Activated effector memory CD4-positive, alpha-beta T cell treated with anti-CD3 and anti-CD28 coated beads, Interleukin-2, amount 50 U/mL, for 16 hours (primary cell): Measurements from ENCODE around the gene TNFRSF8.
"Not testable (repeated sequence)": the region's sequence is repeated elsewhere in the genome, so short reads cannot be mapped to it uniquely, and the experiment has no call there.

Experiments used
- DNase-seq: peaks from one replicate; pipeline ENCODE4 v3.0.0-alpha.2; 2020

TNFRSF8 gene

GRCh38 chr1:12039164-12039525, 24.0 kb upstream of the TNFRSF8 start:
- no peak for DNase-seq

DNA sequence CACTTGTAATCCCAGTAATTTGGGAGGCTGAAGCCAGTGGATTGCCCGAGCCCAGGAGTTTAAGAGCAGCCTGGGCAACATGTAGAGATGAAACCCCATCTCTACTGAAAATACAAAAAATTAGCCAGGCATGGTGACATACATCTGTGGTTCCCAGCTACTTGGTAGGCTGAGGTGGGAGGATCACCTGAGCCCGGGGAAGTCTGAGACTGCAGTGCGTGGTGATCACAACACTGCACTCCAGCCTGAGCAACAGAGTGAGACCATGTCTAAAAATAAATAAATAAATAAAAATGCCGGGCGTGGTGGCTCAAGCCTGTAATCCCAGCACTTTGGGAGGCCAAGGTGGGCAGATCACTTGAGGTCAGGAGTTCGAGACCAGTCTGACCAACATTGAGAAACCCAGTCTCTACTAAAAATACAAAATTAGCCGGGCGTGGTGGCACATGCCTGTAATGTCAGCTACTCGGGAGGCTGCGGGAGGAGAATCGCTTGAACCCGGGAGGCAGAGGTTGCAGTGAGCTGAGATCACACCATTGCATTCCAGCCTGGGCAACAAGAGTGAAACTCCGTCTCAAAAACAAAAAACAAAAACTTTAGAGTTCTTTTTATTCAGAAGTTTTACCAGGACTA, 23.2 kb upstream of the TNFRSF8 start:
- DNase-seq: not testable (repeated sequence)

DNA sequence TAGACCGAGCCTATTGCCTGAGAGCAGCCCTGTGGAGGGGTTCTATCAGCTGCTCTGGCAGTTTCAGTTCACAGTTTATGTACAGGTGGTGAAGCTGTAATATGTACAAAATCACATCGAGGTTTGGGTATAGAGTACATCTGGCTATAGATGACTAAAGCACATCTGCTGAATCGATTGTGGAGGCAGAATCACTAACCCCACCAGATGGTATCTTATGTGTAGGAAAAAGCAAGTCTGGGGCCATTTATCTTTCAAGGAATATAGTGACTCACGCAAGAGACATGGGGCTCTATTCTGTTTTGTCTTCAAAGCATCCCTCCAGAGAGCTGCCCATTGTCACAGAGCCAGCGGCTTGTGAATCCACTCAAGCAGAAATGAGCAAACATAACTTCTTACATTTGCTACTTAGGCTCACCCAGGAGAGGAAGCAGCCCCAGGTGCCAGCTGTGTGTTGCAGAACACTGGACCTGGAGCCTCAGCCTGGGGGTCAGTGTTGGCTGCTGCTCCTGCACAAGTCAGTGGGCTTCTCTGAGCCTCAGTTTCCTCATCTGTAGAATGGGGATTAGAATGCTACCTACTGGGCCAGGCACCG, 22.5 kb upstream of the TNFRSF8 start:
- DNase-seq: no peak

- DNase-seq: not testable (repeated sequence)
Observed at GRCh38 chr1:12044187-12044877, 18.8 kb upstream of the TNFRSF8 start.

DNA sequence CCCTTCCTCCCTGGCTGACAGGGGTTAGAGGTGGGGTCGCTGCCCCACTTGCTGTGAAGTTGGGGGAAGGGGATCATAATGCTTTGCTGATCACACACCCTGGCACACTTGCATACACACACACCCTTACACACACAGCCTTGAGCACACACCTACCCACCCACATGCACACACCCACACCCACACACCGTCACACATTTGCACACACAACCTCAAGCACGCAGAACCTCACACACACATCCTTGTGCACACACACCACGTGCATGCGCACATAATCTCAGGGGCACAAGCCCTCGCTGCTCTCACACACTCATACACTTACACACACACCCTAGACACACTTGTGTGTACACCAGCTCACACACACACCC, 16.4 kb upstream of the TNFRSF8 start:
- no peak for DNase-seq

GRCh38 chr1:12047120-12047876, 15.8 kb upstream of the TNFRSF8 start:
- peak; percentile 82 for DNase-seq

DNA sequence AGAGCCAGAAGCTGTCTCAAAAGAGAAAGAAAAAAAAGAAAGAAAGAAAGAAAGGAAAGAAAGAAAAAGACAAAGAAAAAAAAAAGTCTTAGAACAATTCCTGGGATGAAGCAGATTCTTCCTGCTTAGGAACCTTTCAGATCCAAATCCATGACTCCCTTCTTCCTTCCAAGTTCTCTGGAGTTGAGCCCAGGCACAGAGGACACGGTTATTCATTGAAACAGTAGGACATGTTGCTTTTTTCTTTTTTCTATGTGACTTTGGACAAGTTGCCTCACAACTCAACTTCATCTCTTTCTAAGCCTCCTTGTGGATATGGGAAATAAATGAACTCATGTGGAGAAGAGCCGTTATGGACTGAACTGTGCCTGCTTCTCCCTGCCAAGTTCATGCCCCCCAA, 14.7 kb upstream of the TNFRSF8 start:
- no peak for DNase-seq

DNA sequence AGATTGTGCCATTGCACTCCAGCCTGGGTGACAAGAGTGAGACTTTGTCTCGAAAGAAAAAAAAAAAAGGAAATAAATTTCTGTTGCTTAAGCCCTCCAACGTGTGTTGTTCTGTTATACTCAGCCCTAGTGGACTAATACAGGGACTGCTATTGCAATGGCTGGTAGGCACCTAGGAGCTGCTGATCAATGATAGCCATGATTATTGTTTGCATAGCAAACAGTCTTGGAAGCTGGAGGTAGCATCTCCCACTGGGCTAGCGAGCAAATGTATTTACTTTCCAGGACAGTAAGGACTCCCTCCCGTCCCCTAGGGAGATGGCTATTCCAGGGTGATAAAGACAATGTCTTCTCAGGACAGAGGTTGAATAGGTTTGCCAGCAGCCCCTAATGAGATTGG, 13.5 kb upstream of the TNFRSF8 start:
- no peak for DNase-seq

GRCh38 chr1:12051361-12051760, 11.7 kb upstream of the TNFRSF8 start:
- no peak for DNase-seq

DNA sequence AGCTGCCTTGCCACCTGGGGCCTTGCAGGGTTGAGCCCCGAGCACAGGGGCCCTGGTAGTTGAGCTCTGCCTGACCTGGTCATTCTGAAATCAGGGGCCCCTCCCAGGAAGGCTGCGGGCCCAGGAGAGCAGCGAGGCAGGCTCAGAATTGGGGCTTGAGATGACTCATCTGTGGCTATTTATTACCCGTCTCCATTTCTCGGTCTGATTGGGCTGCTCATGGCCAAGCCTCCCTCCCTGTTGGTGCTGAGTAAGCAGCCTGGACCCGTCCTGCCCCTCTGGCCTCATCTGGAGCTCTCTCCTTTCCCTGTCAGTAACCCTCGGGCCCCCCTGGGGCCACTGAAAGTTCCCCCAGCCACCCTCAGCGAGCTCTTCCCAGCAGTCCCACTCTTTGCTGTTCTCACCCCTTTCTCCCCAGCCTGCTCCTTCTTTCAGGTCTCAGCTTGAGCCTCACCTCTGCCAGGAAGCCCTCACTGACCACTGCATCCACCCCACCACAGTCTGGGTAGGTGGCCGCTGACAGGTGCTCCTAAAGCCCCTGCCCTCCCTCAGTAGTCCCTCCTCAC, 11.0 kb upstream of the TNFRSF8 start:
- DNase-seq: peak; percentile 77

- DNase-seq: no peak
Observed at GRCh38 chr1:12052997-12053686, 10.0 kb upstream of the TNFRSF8 start.

DNA sequence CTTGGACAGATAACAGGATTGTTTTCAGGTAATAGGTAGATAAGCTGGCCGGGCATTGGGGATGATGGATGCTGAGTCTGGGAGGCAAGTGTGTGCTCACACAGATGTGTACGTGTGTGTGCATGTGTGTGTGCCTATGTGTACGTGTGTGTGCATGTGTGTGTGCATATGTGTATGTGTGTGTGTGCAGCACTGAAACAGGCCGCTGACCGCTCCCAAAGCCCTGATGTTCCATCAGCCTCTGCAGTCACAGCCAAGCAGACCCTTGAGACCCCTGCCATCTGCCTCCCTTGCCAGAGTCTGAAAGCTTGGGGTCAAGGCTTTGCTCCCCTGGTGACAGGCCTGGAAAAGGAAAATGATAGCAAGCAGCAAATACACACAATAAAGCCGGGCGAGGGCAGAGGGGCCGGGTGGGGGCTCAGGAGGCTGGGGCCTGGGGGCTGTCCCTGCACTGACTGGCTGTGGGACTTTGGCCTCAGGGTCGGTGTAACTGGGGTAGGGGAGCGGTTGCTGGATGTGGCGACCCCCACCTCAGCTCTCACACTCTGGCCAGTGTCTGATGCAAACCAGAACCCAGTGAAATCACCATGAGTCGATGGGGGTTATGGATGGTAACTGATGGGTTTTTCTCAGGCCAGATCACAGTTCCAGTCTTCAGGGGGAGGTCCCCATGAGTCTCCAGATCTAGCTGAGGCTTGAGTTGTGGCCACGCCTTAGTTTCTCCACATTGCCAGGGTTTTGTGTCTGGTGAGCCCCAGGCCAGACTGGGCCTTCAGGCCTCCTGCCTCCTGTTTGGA, 9.2 kb upstream of the TNFRSF8 start:
- DNase-seq: no peak

DNA sequence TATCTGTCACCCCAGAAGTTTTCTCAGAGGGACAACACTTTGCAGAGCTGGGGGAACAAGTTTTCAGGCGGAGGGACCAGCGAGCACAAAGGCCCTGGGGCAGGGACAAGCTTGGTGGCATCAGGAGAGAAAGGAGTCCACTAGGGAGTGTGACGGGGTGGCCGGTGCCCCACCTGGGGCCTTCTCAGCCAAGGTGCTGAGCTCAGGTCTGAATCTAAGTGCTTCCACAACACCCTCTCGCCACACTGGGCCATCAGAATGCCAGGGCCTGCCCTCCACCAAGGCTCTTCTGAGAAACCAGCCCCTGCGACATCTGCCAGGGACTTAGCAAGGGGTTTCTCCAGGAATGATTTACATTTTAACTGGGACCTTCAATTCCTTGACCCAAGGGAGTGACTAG, 7.8 kb upstream of the TNFRSF8 start:
- DNase-seq: no peak

GRCh38 chr1:12056331-12056841, 6.7 kb upstream of the TNFRSF8 start:
- no peak for DNase-seq

GRCh38 chr1:12057382-12057781, 5.7 kb upstream of the TNFRSF8 start:
- no peak for DNase-seq

DNA sequence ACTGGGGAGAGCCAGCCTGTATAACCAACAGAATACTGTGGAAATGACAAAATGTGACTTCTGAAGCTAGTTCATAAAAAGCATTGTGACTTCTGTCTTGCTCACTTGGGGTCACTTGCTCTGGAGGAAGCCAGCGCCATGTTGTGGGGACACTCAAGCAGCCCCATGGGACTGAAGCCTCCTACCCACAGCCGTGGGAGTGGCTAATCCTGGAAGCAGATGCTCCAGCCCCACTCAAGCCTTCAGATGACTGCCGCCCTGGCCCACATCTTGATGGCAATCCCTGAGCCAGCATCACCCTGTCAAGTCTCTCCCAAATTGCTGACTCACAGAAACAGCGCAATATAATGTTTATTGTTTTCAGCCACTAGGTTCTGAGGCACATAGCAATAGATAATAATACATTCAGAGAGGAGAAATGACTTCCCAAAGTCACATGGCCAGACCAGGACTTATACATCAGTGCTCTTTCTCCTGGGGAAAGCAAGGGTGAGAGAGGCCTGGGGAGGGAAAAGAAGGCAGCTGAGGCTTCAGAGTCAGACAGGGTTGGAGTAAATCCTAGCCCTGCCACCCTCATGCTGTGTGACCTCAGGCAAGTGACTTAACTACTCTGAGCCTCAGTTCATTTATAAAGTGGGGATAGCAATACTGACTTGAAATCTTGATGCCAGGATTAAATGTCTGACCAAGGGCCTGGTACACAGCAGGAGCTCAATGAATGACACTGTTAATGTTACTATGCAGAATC, 5.0 kb upstream of the TNFRSF8 start:
- no peak for DNase-seq

DNA sequence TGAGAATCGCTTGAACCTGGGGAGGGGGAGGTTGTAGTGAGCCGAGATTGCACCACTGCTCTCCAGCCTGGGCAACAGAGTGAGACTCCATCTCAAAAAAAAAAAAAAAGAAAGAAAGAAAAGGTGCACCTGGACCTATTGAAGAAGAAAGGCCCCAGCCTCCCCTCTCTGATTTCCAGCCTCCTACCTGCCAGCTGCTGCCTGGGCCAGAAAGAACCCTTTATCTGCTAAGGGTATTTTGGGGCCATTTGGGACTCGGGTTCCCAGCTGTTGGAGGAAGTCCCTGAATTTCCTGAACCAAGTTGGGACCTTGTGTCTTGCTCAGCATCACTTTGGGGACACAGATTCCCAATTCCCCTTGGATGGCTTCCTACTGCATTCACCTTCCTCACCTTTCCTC, 3.9 kb upstream of the TNFRSF8 start:
- DNase-seq: no peak

- DNase-seq: no peak
Observed at GRCh38 chr1:12059722-12060464, 3.2 kb upstream of the TNFRSF8 start.

DNA sequence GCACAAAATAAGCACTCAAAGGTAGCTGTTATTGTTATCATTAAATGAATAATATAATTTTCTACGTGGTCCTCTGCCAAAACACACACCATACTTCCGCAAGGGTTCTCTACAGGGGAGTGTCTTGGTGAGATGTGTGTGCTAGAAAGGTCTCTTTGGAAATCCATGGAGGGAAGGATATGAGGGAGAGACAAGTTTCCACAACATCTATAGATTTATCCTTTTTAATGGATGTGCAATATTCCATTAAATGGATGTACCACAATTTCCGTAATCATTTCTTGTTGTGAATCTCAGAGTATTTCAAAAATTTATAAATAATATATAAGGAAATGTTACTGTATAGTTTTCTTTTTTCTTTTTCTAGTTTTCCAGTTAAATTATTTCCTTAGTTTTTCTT, 2.6 kb upstream of the TNFRSF8 start:
- DNase-seq: no peak
